ENCODE measurements around the gene PRMT7. TPM values are rescaled to one million over a fixed set of nuclear protein-coding genes. Genes with fewer than 3 reads are reported as not detected.

The PRMT7 gene
- total RNA-seq, 1 experiment from 2014 or later: 33.1 TPM

- intact Hi-C loops (cut with micrococcal nuclease; ENCODE audit: unreplicated experiment): no loop called here
- peaks cover 8% of the 10 kb centered on the region for H3K36me3 ChIP-seq (ENCODE audit: control insufficient read depth, insufficient read depth, low read length)
- BruUV-seq (replicated peaks): no TSS peak
Measured at GRCh38 chr16:68297908-68298307, 12.9 kb upstream of the PRMT7 start.

GRCh38 chr16:68298312-68298711, 12.5 kb upstream of the PRMT7 start:
- DNase-seq (ENCODE audit: low read depth, low spot score) (no peak), ATAC-seq (no peak)
- Histone ChIP-seq H3K9me3 (ENCODE audit: control insufficient read depth, insufficient read depth, low read depth, low read length) (no peaks in the 10 kb centered on the region), H3K4me1 (ENCODE audit: control insufficient read depth, insufficient read depth, low read length) (peaks cover 22% of the 10 kb centered on the region), H3K36me3 (ENCODE audit: control insufficient read depth, insufficient read depth, low read length) (peaks cover 8% of the 10 kb centered on the region), H3K27ac (ENCODE audit: low read length) (no peak overlapping the region), H3K4me3 (ENCODE audit: low read depth in 2 of 2, low read length in 2 of 2) (no peak overlapping the region), H3K27me3 (ENCODE audit: control insufficient read depth, insufficient read depth, low read length) (no peaks in the 10 kb centered on the region)
- CTCF ChIA-PET: interaction anchor here (0.6 kb wide), 1 partner anchor 833 kb away, joined by 15 read pairs; no protein-coding TSS in a partner anchor
- BruUV-seq (replicated peaks): no TSS peak
- POLR2A ChIA-PET: no interaction called here
- intact Hi-C loops (cut with micrococcal nuclease; ENCODE audit: unreplicated experiment): no loop called here
- in situ Hi-C loops (cut with HindIII; ENCODE audit: low pct_unique_long_range_greater_than_20kb, low sequenced_read_pairs): no loop called here
- TF ChIP-seq POLR2AphosphoS5 (IDR thresholded peaks at IDR 0.05; ENCODE audit: low read depth, low read length) (no peak), TCF7L2 (IDR thresholded peaks at IDR 0.05; ENCODE audit: low read depth, low read length) (no peak), REST (IDR thresholded peaks at IDR 0.05; ENCODE audit: insufficient read depth in 1 of 2, low read depth in 2 of 2, low read length in 1 of 2) (no peak), CTCF (IDR thresholded peaks at IDR 0.05) (no peak), SIN3A (IDR thresholded peaks at IDR 0.05; ENCODE audit: borderline replicate concordance, insufficient read depth, low read depth, low read length) (no peak)

More at GRCh38 chr16:68297908-68298307, 12.9 kb upstream of the PRMT7 start:
- no peak for ATAC-seq
- Histone ChIP-seq H3K27ac (ENCODE audit: low read length) (no peak overlapping the region), H3K4me1 (ENCODE audit: control insufficient read depth, insufficient read depth, low read length) (peaks cover 22% of the 10 kb centered on the region), H3K27me3 (ENCODE audit: control insufficient read depth, insufficient read depth, low read length) (no peaks in the 10 kb centered on the region), H3K4me3 (ENCODE audit: low read depth in 2 of 2, low read length in 2 of 2) (no peak overlapping the region), H3K9me3 (ENCODE audit: control insufficient read depth, insufficient read depth, low read depth, low read length) (no peaks in the 10 kb centered on the region)
- no peak for DNase-seq (ENCODE audit: low read depth, low spot score)
- CTCF ChIA-PET: no interaction called here
- in situ Hi-C loops (cut with HindIII; ENCODE audit: low pct_unique_long_range_greater_than_20kb, low sequenced_read_pairs): no loop called here
- no peak for TF ChIP-seq SIN3A (IDR thresholded peaks at IDR 0.05; ENCODE audit: borderline replicate concordance, insufficient read depth, low read depth, low read length)
- no peak for TF ChIP-seq TCF7L2 (IDR thresholded peaks at IDR 0.05; ENCODE audit: low read depth, low read length)
- no peak for TF ChIP-seq CTCF (IDR thresholded peaks at IDR 0.05)
- no peak for TF ChIP-seq POLR2AphosphoS5 (IDR thresholded peaks at IDR 0.05; ENCODE audit: low read depth, low read length)
- no peak for TF ChIP-seq REST (IDR thresholded peaks at IDR 0.05; ENCODE audit: insufficient read depth in 1 of 2, low read depth in 2 of 2, low read length in 1 of 2)
- POLR2A ChIA-PET: no interaction called here

Data from Panc1 (cell line).